Measurements from ENCODE around the gene FAM171A1. TPM values are rescaled to one million over a fixed set of nuclear protein-coding genes. Genes with fewer than 3 reads are reported as not detected.

FAM171A1 gene
- total and polyA plus RNA-seq, 2 experiments from 2014 or later = 24.4 to 29.5 TPM

GRCh38 chr10:15370212-15370855 lies 755 bp downstream of the FAM171A1 start:
- TF ChIP-seq EZH2 (IDR thresholded peaks at IDR 0.05; ENCODE audit: borderline replicate concordance) (no peak), EZH2phosphoT487 (IDR thresholded peaks at IDR 0.05; ENCODE audit: low read depth, severe bottlenecking, unreplicated experiment) (no peak), CTCF (IDR thresholded peaks at IDR 0.05; ENCODE audit: poor library complexity) (no peak)
- Histone ChIP-seq H3K9me3 (ENCODE audit: low read depth) (no peaks in the 10 kb centered on the region), H3K27ac (peak overlapping the region; percentile 60), H3K27me3 (no peaks in the 10 kb centered on the region), H3K9me2 (replicated peaks; ENCODE audit: insufficient read depth) (no peaks in the 10 kb centered on the region), H3K4me2 (peak overlapping the region; percentile 94), H2AFZ (peak overlapping the region; percentile 69), H3K4me3 (peak overlapping the region; percentile 94), H3K36me3 (replicated peaks; ENCODE audit: insufficient read depth, low read depth) (no peaks in the 10 kb centered on the region), H3K79me2 (peaks cover 50% of the 10 kb centered on the region), H3K4me1 (ENCODE audit: insufficient read depth) (peaks cover 8% of the 10 kb centered on the region), H4K20me1 (ENCODE audit: insufficient read depth, poor library complexity, severe bottlenecking) (peaks cover 4% of the 10 kb centered on the region)
- 1% methylated on average over 21 of the region's 65 CpGs for WGBS (ENCODE audit: low lambda C conversion rate, missing lambda C conversion rate)
- DNase-seq (ENCODE audit: low spot score) = peak; percentile 60

GRCh38 chr10:15369256-15370211 lies 1.6 kb downstream of the FAM171A1 start:
- Histone ChIP-seq H3K27ac (peak overlapping the region; percentile 60), H3K27me3 (no peaks in the 10 kb centered on the region), H3K9me2 (replicated peaks; ENCODE audit: insufficient read depth) (no peaks in the 10 kb centered on the region), H2AFZ (peak overlapping the region; percentile 69), H3K36me3 (replicated peaks; ENCODE audit: insufficient read depth, low read depth) (no peaks in the 10 kb centered on the region), H3K9me3 (ENCODE audit: low read depth) (no peaks in the 10 kb centered on the region), H3K79me2 (peaks cover 58% of the 10 kb centered on the region), H3K4me3 (peak overlapping the region; percentile 94), H3K4me1 (ENCODE audit: insufficient read depth) (peaks cover 8% of the 10 kb centered on the region), H4K20me1 (ENCODE audit: insufficient read depth, poor library complexity, severe bottlenecking) (peaks cover 4% of the 10 kb centered on the region), H3K4me2 (peak overlapping the region; percentile 94)
- 17% methylated on average over 29 of the region's 29 CpGs for WGBS (ENCODE audit: low lambda C conversion rate, missing lambda C conversion rate)
- no peak for TF ChIP-seq EZH2phosphoT487 (IDR thresholded peaks at IDR 0.05; ENCODE audit: low read depth, severe bottlenecking, unreplicated experiment)
- DNase-seq (ENCODE audit: low spot score) = peak; percentile 30

GRCh38 chr10:15368101-15368855 lies 2.8 kb downstream of the FAM171A1 start:
- Histone ChIP-seq H3K4me2 (peak overlapping the region; percentile 94), H3K9me2 (replicated peaks; ENCODE audit: insufficient read depth) (no peaks in the 10 kb centered on the region), H4K20me1 (ENCODE audit: insufficient read depth, poor library complexity, severe bottlenecking) (peaks cover 4% of the 10 kb centered on the region), H3K36me3 (replicated peaks; ENCODE audit: insufficient read depth, low read depth) (no peaks in the 10 kb centered on the region), H2AFZ (no peak overlapping the region), H3K9me3 (ENCODE audit: low read depth) (no peaks in the 10 kb centered on the region), H3K27me3 (no peaks in the 10 kb centered on the region), H3K4me3 (no peak overlapping the region), H3K4me1 (ENCODE audit: insufficient read depth) (peaks cover 8% of the 10 kb centered on the region), H3K27ac (no peak overlapping the region), H3K79me2 (peaks cover 70% of the 10 kb centered on the region)
- WGBS (ENCODE audit: low lambda C conversion rate, missing lambda C conversion rate) = 92% methylated on average over 7 of the region's 7 CpGs
- DNase-seq (ENCODE audit: low spot score) = no peak
- no peak for TF ChIP-seq CTCF (IDR thresholded peaks at IDR 0.05; ENCODE audit: poor library complexity)
- no peak for TF ChIP-seq EZH2 (IDR thresholded peaks at IDR 0.05; ENCODE audit: borderline replicate concordance)
- no peak for TF ChIP-seq EZH2phosphoT487 (IDR thresholded peaks at IDR 0.05; ENCODE audit: low read depth, severe bottlenecking, unreplicated experiment)
